ENCODE results near the gene CTIF.

DNA sequence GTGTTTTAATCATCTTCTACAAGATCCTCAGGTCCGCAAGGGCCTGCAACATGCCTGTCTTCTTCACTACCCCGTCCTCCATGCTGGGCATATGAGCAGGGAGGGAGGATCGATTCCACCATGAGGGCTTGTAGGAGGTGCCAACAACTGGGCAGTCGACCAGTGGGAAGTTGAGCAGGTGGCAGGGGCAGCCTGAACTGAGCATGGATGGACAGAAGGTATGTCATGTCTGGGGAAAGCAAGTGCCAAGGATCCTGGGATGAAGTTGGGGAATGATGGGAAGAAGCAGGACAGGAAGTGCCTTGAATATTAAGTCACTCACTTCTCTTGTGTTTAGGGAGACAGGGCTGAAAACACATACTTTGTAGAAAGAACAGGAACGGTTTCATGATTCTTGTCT is 44.7 kb downstream of the CTIF start:
- TF ChIP-seq, protein P1, sequence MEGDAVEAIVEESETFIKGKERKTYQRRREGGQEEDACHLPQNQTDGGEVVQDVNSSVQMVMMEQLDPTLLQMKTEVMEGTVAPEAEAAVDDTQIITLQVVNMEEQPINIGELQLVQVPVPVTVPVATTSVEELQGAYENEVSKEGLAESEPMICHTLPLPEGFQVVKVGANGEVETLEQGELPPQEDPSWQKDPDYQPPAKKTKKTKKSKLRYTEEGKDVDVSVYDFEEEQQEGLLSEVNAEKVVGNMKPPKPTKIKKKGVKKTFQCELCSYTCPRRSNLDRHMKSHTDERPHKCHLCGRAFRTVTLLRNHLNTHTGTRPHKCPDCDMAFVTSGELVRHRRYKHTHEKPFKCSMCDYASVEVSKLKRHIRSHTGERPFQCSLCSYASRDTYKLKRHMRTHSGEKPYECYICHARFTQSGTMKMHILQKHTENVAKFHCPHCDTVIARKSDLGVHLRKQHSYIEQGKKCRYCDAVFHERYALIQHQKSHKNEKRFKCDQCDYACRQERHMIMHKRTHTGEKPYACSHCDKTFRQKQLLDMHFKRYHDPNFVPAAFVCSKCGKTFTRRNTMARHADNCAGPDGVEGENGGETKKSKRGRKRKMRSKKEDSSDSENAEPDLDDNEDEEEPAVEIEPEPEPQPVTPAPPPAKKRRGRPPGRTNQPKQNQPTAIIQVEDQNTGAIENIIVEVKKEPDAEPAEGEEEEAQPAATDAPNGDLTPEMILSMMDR (IDR thresholded peaks at IDR 0.05): no peak
- TF ChIP-seq POLR2A (IDR thresholded peaks at IDR 0.05) (no peak), EP300 (IDR thresholded peaks at IDR 0.05) (no peak)
